Umbilical cord (tissue), 2 donors: Measurements from ENCODE around the gene LEAP2. TPM values are rescaled to one million over a fixed set of nuclear protein-coding genes. Genes with fewer than 3 reads are reported as not detected.

ENCODE experiments used
- DNase-seq: peaks from one replicate; pipeline ENCODE4 v3.0.0-alpha.2; 2015; ENCODE audit warnings: low spot score
- total RNA-seq: library from RNA; depleted of rRNA; stranded (reverse); fragments of >200 nt; gene quantifications from one replicate; pipeline ENCODE4 v1.2.3, GENCODE V29; 2014; ENCODE audit warnings: low replicate concordance; ENCODE audit not compliant: insufficient read depth

LEAP2 gene
- total RNA-seq, 1 donor from 2014 or later = 5.3 TPM

DNA sequence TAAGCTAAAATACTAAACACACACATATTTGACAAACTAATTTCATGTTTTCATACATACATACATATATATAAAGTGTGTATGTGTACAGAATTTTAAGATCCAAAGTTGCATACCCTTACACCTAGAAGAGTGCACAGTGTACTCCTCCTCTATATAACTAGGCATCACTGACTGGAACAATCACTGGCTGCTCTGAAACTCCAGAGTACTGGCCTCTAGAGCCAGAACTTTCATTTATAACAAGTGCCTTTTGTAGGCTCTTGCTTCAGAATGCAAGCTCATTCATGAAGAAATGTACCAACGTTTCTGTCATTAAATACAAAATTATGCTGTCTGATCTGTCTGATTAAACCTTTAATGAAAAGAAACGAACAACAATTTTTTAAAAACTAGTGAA lies 4.0 kb downstream of the LEAP2 start:
- DNase-seq = no peak

DNA sequence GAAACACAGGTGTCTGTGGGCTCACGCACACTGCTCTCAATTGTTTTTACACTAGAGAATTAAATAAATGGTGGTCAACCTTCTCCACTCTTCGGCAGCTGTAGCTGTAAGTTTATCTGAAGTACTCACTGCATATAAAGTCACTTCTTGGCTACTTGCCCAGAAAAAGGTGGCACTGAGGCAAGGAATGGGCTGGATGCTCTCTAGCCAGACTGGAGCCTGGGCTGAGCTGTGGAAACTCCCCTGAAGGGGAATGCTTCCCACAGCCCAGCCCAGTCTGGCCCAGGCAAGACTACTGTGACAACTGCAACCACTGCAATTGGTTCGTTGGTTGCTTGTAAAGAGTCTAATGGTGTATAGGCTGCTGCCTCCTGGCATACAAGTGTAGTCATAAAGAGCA lies 4.5 kb downstream of the LEAP2 start:
- DNase-seq = no peak

DNA sequence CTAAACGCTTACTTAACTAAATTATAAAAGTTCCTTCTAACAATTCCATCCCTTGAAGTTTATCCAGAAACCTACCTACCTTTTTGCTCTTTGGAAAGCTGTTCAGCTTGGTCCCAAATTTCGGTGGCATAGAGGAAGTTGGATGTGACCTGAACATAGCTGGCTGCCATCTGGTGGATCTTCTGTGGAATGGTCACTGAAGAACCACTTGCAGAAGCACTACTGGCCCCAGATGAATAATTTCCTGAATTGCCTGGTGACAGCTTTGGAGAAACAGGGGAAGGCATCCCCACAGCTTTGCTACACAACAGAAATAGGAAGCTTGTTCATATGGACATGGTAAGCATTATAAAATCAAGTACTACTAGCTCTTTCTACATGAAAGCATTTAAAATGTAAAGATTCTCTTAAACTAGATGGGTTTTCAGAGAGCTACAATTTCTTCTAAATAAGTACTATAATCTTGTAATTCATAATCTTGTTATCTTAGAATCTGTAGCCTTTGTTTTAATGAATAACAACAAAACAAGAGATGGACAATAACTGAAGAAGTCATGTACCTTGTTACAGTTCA lies 9.9 kb downstream of the LEAP2 start:
- peak; percentile 55 for DNase-seq

DNA sequence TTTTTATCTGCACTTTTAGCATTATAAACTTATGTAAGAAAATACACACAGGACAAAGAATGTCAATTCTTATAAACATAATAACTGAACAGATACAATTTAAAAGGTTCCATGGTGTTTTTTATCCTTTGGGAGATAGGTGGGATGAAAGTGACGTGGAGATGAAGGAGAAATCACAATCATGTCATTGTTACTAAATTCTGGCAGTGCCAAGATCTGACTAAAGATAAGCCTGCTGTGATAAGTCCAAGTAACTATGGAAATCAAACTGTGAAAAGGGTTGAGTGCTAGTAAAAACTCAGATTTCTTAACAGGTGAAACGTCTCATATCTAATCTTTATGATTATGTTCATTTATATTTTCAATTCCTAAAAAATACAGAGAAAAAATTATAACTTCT lies 11.1 kb downstream of the LEAP2 start:
- DNase-seq = no peak

DNA sequence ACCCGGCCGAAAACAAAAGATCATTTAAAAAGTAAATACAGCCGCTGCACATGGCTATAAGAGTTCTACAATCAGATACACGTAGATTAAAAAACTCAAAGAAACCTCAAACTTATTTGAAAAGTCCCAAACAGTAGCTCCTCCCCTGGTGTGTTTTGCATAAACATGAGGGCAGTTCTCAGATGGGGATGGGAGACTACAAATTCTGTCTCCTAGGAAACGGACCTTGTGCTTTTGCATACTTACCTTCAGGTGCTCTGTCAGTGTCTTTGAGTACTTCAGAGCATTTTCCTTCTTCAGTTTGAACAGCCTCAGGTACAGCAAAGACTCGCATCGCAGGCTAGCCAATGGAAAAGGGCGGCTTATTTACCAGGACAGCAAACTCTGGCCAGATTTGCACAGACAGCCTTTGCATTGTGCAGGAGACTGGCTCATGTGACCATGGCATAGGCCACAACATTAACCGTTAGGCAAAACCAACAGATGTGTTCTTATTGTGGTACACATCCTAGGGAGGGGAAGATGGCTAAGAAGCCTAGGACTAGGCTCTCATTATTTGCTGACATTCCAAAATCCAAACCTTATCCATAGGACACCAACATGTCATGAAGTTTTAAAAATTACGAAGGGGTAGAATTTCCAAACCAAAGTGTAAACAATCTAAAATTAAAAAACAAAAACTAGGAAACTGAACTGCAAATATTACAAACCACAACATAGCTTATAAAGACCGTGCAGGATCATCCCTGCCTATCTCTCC lies 12.8 kb downstream of the LEAP2 start:
- no peak for DNase-seq

DNA sequence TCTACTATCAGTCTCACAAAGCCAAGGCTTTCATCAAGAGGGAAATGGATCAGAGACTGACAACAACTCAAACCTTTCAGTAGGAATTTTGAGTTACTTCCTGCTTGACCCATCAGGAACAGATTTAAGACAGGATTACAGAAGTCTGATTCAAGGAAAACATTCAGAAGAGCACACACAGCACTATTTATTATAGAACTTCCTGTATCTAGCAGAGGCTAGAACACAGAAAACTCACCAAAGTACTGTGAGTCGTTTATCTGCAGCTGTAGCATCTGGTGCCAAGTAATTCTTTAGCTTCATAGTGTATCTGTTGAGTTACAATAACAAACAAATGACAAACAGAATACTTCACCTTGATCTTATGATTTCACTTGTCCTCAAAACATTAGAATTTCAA lies 13.8 kb downstream of the LEAP2 start:
- DNase-seq = no peak

DNA sequence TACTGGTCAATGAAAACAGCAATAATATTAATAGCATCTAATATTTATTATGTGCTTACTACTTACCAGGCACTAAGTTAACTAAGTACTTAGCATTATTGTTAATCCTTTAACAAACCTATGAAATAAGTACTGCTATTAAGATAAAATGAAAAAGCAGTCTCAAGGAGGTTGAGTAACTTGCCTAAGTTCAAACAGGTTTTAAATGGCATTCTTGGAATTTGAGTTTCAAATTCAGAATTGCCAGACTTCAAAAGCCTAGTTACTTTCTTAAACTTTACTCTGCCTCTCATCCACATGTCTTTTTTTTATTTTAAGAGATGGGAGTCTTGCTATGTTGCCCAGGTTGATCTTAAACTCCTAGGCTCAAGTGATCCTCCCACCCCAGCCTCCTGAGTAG lies 16.0 kb downstream of the LEAP2 start:
- no peak for DNase-seq

DNA sequence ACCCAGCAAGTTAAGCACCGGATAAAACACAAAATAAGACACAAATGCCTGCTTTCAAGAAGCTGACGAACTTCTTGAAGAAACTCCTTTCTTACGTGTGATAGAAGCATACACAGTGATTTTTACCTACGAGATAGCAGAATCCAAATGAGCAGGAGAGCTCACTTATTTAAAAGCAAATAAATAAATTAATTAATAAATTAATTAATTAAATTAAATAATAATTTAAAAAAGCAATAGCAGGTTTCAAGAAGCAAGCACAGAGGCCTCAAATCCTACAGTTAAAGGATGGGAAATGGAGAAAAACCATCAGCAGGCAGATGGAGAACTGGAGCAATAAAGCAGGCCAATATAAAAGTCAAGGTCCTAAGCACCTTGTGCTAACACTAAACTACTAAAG lies 17.3 kb downstream of the LEAP2 start:
- DNase-seq = no peak

- DNase-seq = no peak
These were observed 22.3 kb downstream of the LEAP2 start for GRCh38 chr5:132895719-132896305.

DNA sequence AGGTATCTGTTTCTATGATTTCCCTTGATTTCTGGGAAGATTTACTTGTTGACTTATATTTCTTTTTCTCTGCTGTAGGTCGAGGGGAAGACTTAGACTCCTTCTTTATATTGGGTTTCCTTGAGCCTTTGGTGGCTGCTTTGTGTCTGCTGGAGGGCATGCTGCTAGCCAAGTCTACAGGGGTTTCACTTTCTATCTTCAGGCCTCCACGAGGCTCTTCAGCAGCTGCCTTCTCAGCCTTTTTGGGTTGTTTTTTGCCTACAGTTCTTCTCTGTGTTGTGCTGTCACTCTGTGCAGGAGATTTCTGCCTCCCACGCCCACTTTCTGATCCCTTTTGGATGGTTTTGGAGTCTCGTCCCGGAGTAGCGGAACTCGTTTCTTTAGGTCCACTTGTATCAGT lies 23.2 kb downstream of the LEAP2 start:
- DNase-seq = no peak

DNA sequence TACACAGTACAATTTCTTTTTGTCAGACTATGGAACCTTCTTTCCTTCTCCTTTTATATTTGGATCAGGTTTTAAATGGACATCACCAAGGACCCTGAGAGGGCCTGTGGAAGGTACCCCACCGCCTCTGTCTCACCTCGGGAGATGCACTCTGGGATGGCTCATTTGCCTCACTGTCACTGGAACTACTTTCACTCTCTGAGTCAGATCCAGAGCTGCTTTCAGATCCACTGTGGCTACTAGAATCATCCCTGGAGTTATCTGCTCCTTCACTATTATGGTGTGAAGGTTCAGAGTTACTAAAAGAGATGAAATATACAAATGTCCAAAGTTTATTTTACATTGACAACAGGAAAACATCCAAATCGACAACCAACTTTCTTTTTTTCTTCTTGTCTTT lies 24.6 kb downstream of the LEAP2 start:
- DNase-seq = no peak

DNA sequence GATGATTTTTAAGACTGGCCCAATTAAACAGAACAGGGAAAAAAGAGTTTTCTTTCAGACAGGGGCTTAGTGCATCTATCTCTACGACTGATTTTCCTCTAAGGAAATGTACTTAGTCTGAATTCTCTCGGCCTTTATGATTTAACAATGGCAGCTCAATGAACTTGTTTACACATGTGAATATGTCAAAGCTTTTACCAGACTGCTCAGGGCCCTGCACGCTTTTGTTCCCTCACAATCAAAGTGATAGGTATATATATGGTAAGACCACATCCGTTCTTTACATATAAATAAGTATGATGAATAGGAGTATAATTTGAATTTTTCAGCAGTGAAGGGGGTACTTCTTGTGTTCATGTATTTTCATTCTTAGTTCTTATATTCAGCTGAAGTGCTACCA lies 27.6 kb downstream of the LEAP2 start:
- DNase-seq = no peak

- no peak for DNase-seq
These were observed 28.3 kb downstream of the LEAP2 start for GRCh38 chr5:132901730-132902129.

- no peak for DNase-seq
These were observed 32.5 kb downstream of the LEAP2 start for GRCh38 chr5:132905938-132906337.

DNA sequence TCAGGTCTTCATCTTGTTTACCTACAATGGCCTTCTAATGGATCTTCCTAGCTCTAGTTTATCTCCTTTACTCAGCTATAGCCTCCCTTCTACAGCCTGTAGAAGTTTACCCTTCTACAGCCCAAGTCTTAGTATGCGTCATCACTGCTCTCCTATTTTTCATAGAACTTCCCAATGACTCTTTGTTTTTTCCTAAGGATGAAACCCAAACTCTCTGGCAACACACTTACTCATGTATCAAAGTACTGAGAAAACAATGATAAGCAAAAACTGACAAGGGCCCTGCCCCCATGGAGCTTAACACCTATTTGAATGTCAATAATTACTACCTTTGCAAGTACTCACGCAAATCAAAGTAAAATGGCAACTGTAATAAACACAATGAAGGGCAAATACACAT lies 33.7 kb downstream of the LEAP2 start:
- no peak for DNase-seq

DNA sequence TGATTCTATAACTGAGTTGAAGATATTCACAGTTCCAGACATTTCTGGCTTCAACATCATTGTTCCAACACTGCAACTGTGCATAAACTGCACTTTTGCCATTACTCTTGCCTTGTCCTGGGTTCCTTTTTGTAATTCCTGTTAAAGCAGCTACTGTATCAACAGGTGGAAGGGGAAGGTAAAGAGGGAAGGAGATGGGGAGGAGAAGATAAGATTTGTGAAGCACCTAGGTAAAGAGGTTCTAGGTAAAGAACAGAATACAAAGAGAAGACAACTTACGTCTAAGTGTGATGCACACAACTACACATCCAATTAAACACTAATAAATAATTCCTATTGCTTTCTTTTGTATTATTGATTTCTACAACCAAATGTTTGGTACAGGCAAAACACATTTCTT lies 36.2 kb downstream of the LEAP2 start:
- no peak for DNase-seq

DNA sequence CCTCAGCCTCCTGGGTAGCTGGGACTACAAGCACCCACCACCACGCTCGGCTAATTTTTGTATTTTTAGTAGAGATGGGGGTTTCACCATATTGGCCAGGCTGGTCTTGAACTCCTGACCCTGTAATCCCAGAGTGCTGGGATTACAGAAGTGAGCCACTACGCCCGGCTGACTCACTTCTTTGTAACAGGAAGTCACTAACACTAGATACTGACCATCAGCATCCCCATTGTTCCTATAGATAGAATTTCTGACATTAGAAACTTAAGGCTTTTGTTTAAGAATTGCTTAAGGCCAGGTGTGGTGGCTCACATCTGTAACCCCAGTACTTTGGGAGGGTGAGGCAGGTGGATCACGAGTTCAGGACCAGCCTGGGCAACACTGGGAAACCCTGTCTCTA lies 42.2 kb downstream of the LEAP2 start:
- no peak for DNase-seq

- no peak for DNase-seq
These were observed 42.6 kb downstream of the LEAP2 start for GRCh38 chr5:132916086-132916485.

Other genes with a start within 250 kb of the LEAP2 start
- gene IL13, start 215.5 kb upstream of the LEAP2 start, total RNA-seq = not detected
- not detected for gene IL4, start 199.7 kb upstream of the LEAP2 start, total RNA-seq
- 7.2 TPM for gene KIF3A, start 136.1 kb upstream of the LEAP2 start, total RNA-seq
- gene CCNI2, start 126.2 kb upstream of the LEAP2 start, total RNA-seq = 0.72 TPM
- 41.2 TPM for gene SEPTIN8, start 96.4 kb upstream of the LEAP2 start, total RNA-seq
- gene SOWAHA, start 60.4 kb upstream of the LEAP2 start, total RNA-seq = 4.6 TPM
- gene SHROOM1, start 43.0 kb upstream of the LEAP2 start, total RNA-seq = 4.3 TPM
- gene GDF9, start 7.2 kb upstream of the LEAP2 start, total RNA-seq = 1.9 TPM
- 101 TPM for gene UQCRQ, start 7.0 kb upstream of the LEAP2 start, total RNA-seq
- gene AFF4, start 90.0 kb downstream of the LEAP2 start, total RNA-seq = 47.7 TPM
- 21.9 TPM for gene ZCCHC10, start 152.9 kb downstream of the LEAP2 start, total RNA-seq
- gene HSPA4, start 178.3 kb downstream of the LEAP2 start, total RNA-seq = 82.3 TPM